ENCODE data around the gene TP53TG5.
A peak's percentile ranks its signal among the peaks of the same experiment; 100 is the strongest.

The TP53TG5 gene

DNA sequence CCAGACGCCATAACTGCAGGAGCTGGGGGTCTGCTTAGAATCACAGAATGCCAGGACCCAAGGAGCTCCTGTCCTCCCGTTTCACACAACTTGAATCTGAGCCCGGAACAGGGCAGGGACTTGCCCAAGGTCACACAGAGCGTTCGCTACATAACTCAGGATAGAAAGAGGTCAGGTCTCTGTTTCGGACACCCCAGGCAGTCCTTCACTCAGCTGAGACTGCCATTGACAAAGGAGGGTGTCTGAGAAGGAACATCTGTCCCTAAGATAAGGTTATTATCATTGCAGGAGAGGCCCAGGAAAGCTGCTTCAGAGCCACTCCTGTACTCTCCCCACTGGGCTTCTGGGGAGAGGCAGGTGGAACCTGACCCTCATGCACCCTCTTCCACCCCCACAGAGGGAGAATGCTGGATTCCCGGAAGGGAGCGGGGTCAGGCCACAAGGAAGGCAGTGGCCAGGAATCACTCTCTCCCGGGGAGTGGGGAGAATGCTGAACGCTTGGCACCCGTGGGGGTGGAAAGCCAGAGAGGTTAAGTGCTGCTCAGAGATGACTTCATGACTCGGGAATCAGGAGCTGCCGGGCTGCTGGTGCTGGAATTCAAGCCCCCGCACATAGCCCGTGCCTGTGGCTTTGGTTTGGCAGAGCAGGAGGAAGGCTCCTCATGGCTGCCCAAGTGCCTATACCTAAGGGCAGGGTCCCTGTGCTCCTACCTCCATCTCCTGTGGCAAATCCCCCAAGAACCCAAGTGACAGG is 40.6 kb downstream of the TP53TG5 start (continued):
- no peak for TF ChIP-seq YY1 (tag by site-specific recombination; IDR thresholded peaks at IDR 0.05)
- TF ChIP-seq, protein P1, sequence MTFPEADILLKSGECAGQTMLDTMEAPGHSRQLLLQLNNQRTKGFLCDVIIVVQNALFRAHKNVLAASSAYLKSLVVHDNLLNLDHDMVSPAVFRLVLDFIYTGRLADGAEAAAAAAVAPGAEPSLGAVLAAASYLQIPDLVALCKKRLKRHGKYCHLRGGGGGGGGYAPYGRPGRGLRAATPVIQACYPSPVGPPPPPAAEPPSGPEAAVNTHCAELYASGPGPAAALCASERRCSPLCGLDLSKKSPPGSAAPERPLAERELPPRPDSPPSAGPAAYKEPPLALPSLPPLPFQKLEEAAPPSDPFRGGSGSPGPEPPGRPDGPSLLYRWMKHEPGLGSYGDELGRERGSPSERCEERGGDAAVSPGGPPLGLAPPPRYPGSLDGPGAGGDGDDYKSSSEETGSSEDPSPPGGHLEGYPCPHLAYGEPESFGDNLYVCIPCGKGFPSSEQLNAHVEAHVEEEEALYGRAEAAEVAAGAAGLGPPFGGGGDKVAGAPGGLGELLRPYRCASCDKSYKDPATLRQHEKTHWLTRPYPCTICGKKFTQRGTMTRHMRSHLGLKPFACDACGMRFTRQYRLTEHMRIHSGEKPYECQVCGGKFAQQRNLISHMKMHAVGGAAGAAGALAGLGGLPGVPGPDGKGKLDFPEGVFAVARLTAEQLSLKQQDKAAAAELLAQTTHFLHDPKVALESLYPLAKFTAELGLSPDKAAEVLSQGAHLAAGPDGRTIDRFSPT (tag by site-specific recombination; IDR thresholded peaks at IDR 0.05), result peak; percentile 35; the same call in 1 of the 2 replicates
- no peak for TF ChIP-seq BCL11A (tag by site-specific recombination; IDR thresholded peaks at IDR 0.05; ENCODE audit: low read depth)
- TF ChIP-seq ZNF324 (tag by site-specific recombination; IDR thresholded peaks at IDR 0.05), result no peak
- peak; percentile 26 for TF ChIP-seq ZNF335 (tag by site-specific recombination; conservative IDR thresholded peaks at IDR 0.05)
- TF ChIP-seq, protein P2, sequence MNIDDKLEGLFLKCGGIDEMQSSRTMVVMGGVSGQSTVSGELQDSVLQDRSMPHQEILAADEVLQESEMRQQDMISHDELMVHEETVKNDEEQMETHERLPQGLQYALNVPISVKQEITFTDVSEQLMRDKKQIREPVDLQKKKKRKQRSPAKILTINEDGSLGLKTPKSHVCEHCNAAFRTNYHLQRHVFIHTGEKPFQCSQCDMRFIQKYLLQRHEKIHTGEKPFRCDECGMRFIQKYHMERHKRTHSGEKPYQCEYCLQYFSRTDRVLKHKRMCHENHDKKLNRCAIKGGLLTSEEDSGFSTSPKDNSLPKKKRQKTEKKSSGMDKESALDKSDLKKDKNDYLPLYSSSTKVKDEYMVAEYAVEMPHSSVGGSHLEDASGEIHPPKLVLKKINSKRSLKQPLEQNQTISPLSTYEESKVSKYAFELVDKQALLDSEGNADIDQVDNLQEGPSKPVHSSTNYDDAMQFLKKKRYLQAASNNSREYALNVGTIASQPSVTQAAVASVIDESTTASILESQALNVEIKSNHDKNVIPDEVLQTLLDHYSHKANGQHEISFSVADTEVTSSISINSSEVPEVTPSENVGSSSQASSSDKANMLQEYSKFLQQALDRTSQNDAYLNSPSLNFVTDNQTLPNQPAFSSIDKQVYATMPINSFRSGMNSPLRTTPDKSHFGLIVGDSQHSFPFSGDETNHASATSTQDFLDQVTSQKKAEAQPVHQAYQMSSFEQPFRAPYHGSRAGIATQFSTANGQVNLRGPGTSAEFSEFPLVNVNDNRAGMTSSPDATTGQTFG (tag by site-specific recombination; IDR thresholded peaks at IDR 0.05; ENCODE audit: borderline replicate concordance), result no peak
- TF ChIP-seq ZNF664 (tag by site-specific recombination; IDR thresholded peaks at IDR 0.05), result no peak
- TF ChIP-seq GLIS1 (tag by site-specific recombination; IDR thresholded peaks at IDR 0.05), result peak; percentile 97
- TF ChIP-seq ZFP3 (tag by site-specific recombination; IDR thresholded peaks at IDR 0.05; ENCODE audit: low read depth), result no peak
- no peak for TF ChIP-seq GLI4 (tag by site-specific recombination; IDR thresholded peaks at IDR 0.05)
- no peak for TF ChIP-seq ZNF677 (tag by site-specific recombination; IDR thresholded peaks at IDR 0.05)
- no peak for TF ChIP-seq ZNF266 (tag by site-specific recombination; IDR thresholded peaks at IDR 0.05; ENCODE audit: low read depth)
- TF ChIP-seq, protein P3, sequence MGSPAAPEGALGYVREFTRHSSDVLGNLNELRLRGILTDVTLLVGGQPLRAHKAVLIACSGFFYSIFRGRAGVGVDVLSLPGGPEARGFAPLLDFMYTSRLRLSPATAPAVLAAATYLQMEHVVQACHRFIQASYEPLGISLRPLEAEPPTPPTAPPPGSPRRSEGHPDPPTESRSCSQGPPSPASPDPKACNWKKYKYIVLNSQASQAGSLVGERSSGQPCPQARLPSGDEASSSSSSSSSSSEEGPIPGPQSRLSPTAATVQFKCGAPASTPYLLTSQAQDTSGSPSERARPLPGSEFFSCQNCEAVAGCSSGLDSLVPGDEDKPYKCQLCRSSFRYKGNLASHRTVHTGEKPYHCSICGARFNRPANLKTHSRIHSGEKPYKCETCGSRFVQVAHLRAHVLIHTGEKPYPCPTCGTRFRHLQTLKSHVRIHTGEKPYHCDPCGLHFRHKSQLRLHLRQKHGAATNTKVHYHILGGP (tag by site-specific recombination; IDR thresholded peaks at IDR 0.05), result no peak
- TF ChIP-seq ZFHX2 (tag by site-specific recombination; conservative IDR thresholded peaks at IDR 0.05), result peak; percentile 77
- TF ChIP-seq, protein P4, sequence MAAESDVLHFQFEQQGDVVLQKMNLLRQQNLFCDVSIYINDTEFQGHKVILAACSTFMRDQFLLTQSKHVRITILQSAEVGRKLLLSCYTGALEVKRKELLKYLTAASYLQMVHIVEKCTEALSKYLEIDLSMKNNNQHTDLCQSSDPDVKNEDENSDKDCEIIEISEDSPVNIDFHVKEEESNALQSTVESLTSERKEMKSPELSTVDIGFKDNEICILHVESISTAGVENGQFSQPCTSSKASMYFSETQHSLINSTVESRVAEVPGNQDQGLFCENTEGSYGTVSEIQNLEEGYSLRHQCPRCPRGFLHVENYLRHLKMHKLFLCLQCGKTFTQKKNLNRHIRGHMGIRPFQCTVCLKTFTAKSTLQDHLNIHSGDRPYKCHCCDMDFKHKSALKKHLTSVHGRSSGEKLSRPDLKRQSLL (tag by site-specific recombination; IDR thresholded peaks at IDR 0.05), result no peak
- TF ChIP-seq MZF1 (tag by site-specific recombination; IDR thresholded peaks at IDR 0.05; ENCODE audit: borderline replicate concordance), result no peak
- TF ChIP-seq ZNF473 (tag by site-specific recombination; IDR thresholded peaks at IDR 0.05), result no peak
- TF ChIP-seq ZBTB48 (tag by site-specific recombination; IDR thresholded peaks at IDR 0.05), result no peak
- peak; percentile 70; the same call in 1 of the 2 replicates for TF ChIP-seq PRDM1 (tag by site-specific recombination; IDR thresholded peaks at IDR 0.05)
- TF ChIP-seq ZNF558 (tag by site-specific recombination; IDR thresholded peaks at IDR 0.05), result no peak
- TF ChIP-seq, protein P5, sequence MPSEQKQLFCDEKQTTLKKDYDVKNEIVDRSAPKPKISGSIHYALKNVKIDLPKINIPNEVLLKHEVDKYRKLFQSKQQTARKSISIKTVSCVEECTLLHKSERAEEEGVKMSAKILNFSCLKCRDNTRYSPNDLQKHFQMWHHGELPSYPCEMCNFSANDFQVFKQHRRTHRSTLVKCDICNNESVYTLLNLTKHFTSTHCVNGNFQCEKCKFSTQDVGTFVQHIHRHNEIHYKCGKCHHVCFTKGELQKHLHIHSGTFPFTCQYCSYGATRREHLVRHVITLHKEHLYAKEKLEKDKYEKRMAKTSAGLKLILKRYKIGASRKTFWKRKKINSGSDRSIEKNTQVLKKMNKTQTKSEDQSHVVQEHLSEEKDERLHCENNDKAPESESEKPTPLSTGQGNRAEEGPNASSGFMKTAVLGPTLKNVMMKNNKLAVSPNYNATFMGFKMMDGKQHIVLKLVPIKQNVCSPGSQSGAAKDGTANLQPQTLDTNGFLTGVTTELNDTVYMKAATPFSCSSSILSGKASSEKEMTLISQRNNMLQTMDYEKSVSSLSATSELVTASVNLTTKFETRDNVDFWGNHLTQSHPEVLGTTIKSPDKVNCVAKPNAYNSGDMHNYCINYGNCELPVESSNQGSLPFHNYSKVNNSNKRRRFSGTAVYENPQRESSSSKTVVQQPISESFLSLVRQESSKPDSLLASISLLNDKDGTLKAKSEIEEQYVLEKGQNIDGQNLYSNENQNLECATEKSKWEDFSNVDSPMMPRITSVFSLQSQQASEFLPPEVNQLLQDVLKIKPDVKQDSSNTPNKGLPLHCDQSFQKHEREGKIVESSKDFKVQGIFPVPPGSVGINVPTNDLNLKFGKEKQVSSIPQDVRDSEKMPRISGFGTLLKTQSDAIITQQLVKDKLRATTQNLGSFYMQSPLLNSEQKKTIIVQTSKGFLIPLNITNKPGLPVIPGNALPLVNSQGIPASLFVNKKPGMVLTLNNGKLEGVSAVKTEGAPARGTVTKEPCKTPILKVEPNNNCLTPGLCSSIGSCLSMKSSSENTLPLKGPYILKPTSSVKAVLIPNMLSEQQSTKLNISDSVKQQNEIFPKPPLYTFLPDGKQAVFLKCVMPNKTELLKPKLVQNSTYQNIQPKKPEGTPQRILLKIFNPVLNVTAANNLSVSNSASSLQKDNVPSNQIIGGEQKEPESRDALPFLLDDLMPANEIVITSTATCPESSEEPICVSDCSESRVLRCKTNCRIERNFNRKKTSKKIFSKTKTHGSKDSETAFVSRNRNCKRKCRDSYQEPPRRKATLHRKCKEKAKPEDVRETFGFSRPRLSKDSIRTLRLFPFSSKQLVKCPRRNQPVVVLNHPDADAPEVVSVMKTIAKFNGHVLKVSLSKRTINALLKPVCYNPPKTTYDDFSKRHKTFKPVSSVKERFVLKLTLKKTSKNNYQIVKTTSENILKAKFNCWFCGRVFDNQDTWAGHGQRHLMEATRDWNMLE (tag by site-specific recombination; conservative IDR thresholded peaks at IDR 0.05; ENCODE audit: low read depth), result no peak
- TF ChIP-seq WT1 (tag by site-specific recombination; IDR thresholded peaks at IDR 0.05), result no peak
- TF ChIP-seq BCL11B (tag by site-specific recombination; IDR thresholded peaks at IDR 0.05; ENCODE audit: low read depth), result no peak
- no peak for TF ChIP-seq ZBTB17 (tag by site-specific recombination; IDR thresholded peaks at IDR 0.05)
- TF ChIP-seq ZNF248 (tag by site-specific recombination; IDR thresholded peaks at IDR 0.05), result no peak
- no peak for TF ChIP-seq ZNF350 (tag by site-specific recombination; IDR thresholded peaks at IDR 0.05)
- peak; percentile 90 for TF ChIP-seq ZNF600 (tag by site-specific recombination; IDR thresholded peaks at IDR 0.05)
- no peak for TF ChIP-seq ZNF510 (tag by site-specific recombination; IDR thresholded peaks at IDR 0.05; ENCODE audit: insufficient replicate concordance)
- 0 out of 2 replicates have a peak, but pooled peaks have one; percentile 18 for TF ChIP-seq SP7 (tag by site-specific recombination; IDR thresholded peaks at IDR 0.05)

Data from HEK293 (cell line).